Ishikawa (cell line): ENCODE data around the gene C11orf16.

Experiments
- CEBPB ChIP-seq: IDR thresholded peaks from 2 replicates; pipeline ENCODE4 v1.6.1; 2012
- CREB1 ChIP-seq: IDR thresholded peaks from 2 replicates; pipeline ENCODE4 v1.6.1; 2012; ENCODE audit warnings: low read depth
- EGR1 ChIP-seq: IDR thresholded peaks from 2 replicates; pipeline ENCODE4 v1.6.1; 2012
- EP300 ChIP-seq: IDR thresholded peaks from 2 replicates; pipeline ENCODE4 v1.6.1; 2012; ENCODE audit warnings: borderline replicate concordance
- FOXM1 ChIP-seq: IDR thresholded peaks from 2 replicates; pipeline ENCODE4 v1.6.1; 2012; ENCODE audit warnings: low read depth, borderline replicate concordance
- NFIC ChIP-seq: IDR thresholded peaks from 2 replicates; pipeline ENCODE4 v1.6.1; 2012
- RAD21 ChIP-seq: IDR thresholded peaks from 2 replicates; pipeline ENCODE4 v1.6.1; 2012; ENCODE audit warnings: low read depth
- TAF1 ChIP-seq: IDR thresholded peaks from 2 replicates; pipeline ENCODE4 v1.6.1; 2012; ENCODE audit warnings: low read depth, mild to moderate bottlenecking
- TCF12 ChIP-seq: IDR thresholded peaks from 2 replicates; pipeline ENCODE4 v1.6.1; 2012; ENCODE audit warnings: low read depth
- TEAD4 ChIP-seq: IDR thresholded peaks from 2 replicates; pipeline ENCODE4 v1.6.1; 2012
- USF1 ChIP-seq: IDR thresholded peaks from 2 replicates; pipeline ENCODE4 v1.6.1; 2012
- YY1 ChIP-seq: IDR thresholded peaks from 2 replicates; pipeline ENCODE4 v1.6.1; 2012; ENCODE audit warnings: low read depth
- ZBTB7A ChIP-seq: IDR thresholded peaks from 2 replicates; pipeline ENCODE4 v1.6.1; 2012; ENCODE audit warnings: low read depth
- TF ChIP-seq, protein P1 (sequence below): IDR thresholded peaks from 2 replicates; pipeline ENCODE4 v1.6.1; 2012
- TF ChIP-seq, protein P2 (sequence below): IDR thresholded peaks from 2 replicates; pipeline ENCODE4 v1.6.1; 2012; ENCODE audit warnings: low read depth, mild to moderate bottlenecking

The C11orf16 gene

GRCh38 chr11:8963569-8964323, 31.0 kb upstream of the C11orf16 start:
- TF ChIP-seq USF1 (no peak), RAD21 (peak; percentile 0; the same call in 1 of the 2 replicates)

GRCh38 chr11:8962841-8963240, 30.1 kb upstream of the C11orf16 start:
- TF ChIP-seq YY1 (no peak), ZBTB7A (no peak), CEBPB (no peak), TAF1 (no peak), CREB1 (no peak), EP300 (no peak), RAD21 (no peak), FOXM1 (no peak), EGR1 (no peak), TEAD4 (no peak), NFIC (no peak), TCF12 (no peak), USF1 (no peak)
- TF ChIP-seq, protein P1, sequence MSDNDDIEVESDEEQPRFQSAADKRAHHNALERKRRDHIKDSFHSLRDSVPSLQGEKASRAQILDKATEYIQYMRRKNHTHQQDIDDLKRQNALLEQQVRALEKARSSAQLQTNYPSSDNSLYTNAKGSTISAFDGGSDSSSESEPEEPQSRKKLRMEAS, result no peak
- TF ChIP-seq, protein P2, sequence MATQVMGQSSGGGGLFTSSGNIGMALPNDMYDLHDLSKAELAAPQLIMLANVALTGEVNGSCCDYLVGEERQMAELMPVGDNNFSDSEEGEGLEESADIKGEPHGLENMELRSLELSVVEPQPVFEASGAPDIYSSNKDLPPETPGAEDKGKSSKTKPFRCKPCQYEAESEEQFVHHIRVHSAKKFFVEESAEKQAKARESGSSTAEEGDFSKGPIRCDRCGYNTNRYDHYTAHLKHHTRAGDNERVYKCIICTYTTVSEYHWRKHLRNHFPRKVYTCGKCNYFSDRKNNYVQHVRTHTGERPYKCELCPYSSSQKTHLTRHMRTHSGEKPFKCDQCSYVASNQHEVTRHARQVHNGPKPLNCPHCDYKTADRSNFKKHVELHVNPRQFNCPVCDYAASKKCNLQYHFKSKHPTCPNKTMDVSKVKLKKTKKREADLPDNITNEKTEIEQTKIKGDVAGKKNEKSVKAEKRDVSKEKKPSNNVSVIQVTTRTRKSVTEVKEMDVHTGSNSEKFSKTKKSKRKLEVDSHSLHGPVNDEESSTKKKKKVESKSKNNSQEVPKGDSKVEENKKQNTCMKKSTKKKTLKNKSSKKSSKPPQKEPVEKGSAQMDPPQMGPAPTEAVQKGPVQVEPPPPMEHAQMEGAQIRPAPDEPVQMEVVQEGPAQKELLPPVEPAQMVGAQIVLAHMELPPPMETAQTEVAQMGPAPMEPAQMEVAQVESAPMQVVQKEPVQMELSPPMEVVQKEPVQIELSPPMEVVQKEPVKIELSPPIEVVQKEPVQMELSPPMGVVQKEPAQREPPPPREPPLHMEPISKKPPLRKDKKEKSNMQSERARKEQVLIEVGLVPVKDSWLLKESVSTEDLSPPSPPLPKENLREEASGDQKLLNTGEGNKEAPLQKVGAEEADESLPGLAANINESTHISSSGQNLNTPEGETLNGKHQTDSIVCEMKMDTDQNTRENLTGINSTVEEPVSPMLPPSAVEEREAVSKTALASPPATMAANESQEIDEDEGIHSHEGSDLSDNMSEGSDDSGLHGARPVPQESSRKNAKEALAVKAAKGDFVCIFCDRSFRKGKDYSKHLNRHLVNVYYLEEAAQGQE, result no peak

DNA sequence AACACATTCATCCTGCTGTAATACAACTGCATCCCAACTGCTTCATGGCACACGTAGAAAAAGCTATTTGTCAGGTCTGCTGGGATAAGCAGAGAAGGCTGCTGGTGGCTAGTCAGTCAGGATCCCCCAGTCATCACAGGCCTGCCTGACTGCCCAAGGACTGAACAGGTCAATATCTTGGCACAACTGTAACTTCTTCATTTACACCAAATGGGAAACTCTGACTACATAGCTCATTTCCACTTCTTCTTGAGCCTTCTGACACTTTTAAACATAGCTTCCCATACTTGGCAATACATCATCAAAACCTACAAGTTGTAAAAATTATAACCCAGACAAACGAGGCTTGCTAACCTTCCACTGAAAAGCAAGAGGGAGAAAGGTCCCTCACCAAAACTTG, 28.7 kb upstream of the C11orf16 start:
- TF ChIP-seq EP300, result no peak
- TF ChIP-seq NFIC, result no peak
- TF ChIP-seq YY1, result no peak
- TF ChIP-seq TAF1, result no peak
- no peak for TF ChIP-seq CREB1
- TF ChIP-seq, protein P1, result no peak
- TF ChIP-seq EGR1, result no peak
- TF ChIP-seq TCF12, result no peak
- TF ChIP-seq ZBTB7A, result no peak
- TF ChIP-seq, protein P2, result no peak
- TF ChIP-seq CEBPB, result no peak
- TF ChIP-seq USF1, result no peak
- no peak for TF ChIP-seq TEAD4
- no peak for TF ChIP-seq RAD21
- no peak for TF ChIP-seq FOXM1

DNA sequence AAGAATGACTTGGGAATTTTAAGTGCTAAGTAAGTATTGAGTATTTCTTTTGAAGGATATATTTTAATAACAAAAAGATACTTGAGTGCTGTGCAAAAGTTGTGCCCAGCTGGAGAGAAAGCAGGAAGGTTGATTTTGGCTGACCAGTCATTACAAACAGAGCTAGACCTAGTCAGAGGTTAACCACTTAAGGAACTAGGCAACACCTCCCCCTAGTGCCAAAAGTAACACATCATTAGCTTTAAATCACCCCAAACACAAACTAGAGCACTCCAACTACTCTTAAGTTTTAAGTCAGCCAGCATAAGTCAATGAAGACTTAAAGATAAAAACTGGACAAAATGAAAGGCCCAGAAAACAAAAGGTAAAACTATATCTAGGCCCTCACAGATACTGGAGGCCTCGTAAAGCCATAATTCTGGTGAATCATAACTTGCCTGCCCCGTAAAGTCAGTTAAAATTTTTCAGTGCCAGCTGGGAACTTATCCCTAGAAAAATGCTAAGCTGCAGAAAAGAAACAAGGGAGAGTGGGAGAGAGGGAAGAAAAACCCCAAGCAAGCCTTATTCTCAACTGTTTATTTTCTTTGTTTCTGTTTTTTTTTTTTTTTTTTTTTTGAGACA, 26.9 kb upstream of the C11orf16 start:
- TF ChIP-seq ZBTB7A (no peak), NFIC (no peak), CREB1 (no peak), EP300 (no peak), RAD21 (peak; percentile 85)

DNA sequence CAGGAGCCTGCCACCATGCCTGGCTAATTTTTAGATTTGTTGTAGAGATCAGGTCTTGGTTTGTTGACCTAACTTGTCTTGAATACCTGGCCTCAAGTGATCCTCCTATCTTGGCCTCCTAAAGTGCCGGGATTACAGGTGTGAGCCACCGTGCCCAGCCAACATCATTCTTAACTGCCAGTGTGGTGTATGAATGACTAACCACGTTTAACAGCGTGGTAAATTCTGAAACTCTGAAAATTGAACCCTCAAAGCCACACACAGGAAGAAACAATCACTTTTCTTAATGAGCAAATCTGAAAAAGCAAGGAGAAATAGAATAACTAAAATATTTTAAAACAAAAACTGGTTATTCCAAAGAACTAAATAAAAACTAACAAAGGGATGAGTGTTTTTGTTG, 24.1 kb upstream of the C11orf16 start:
- TF ChIP-seq YY1 (no peak), TAF1 (no peak), FOXM1 (no peak), EGR1 (no peak), CREB1 (no peak), NFIC (no peak), USF1 (no peak), TEAD4 (no peak), CEBPB (no peak), TCF12 (no peak)
- TF ChIP-seq, protein P2, result no peak
